Measurements from ENCODE around the gene ZNF185.
"Not testable (repeated sequence)": the region's sequence is repeated elsewhere in the genome, so short reads cannot be mapped to it uniquely, and the experiment has no call there.

ZNF185 gene

DNA sequence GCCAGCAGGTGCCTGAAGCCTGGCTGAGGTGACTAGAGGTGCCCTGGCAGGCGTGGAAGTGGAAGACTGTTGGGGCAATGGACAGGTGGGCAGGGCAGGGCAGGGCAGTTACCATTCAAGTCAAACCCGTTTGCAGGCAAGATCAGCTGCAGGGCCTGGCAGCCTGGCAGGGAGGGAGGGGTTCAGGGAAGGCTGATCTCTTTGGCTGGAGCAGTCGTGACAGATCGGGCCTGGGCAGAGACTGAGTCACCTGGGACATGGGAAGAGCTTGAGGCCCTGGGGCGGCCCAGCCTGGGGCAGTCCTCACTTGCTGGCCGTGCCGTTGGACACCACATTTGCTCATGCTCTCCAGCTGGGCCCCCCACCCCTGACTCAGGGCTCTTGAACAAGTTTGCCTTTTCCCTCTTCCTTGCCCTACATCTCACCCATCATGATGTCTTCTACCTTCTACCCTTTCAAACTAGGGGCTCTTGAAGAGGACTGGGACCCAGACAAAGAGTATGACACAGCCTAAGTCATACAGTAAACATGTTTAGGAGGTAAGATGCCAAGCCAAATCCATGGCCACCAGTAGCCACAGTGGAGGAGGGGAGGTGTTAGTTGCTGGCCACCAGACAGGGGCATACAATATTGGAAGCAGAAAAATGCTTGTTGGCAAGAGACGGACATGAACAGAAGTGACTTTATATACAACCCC lies 2.0 kb upstream of the ZNF185 start:
- DNase-seq, result no peak

DNA sequence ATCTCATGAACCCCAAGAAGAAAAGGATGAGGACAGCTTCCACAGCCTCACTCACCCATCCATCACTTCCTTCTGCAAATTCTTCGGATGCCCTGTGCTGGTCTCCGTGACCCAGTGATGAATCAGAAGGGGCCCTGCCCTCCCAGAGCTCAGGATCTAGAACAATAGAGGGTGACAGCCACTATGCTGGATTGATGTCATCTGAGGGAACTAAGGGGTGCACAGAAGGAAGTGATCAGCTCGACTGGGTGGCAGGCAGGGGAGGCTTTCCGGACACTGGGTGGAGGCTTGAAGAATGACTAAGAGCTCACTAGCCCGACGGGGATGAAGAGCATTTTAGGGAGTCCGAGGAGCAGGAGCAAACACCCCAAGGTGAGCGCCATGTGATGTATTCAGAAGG lies 1.4 kb upstream of the ZNF185 start:
- no peak for DNase-seq

DNA sequence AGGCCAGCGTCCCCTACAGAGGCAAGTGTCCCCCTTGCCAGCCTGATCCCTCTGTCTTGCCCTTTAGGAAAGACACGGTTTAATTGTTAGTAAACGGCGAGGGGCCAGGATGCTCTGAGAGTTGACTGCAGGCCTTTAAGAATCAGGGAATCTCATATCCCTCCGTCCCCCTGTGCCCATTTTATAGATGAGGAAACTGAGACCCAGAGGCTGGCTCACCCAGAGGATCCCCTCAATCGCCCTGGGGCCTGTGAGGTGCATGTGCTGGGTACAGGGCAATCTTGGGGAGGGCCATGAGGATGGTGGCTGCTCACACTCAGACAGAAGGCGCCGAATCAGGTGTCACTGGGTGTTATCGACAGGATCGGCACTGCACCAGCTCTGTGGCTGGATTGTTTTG lies 575 bp downstream of the ZNF185 start:
- no peak for DNase-seq

DNA sequence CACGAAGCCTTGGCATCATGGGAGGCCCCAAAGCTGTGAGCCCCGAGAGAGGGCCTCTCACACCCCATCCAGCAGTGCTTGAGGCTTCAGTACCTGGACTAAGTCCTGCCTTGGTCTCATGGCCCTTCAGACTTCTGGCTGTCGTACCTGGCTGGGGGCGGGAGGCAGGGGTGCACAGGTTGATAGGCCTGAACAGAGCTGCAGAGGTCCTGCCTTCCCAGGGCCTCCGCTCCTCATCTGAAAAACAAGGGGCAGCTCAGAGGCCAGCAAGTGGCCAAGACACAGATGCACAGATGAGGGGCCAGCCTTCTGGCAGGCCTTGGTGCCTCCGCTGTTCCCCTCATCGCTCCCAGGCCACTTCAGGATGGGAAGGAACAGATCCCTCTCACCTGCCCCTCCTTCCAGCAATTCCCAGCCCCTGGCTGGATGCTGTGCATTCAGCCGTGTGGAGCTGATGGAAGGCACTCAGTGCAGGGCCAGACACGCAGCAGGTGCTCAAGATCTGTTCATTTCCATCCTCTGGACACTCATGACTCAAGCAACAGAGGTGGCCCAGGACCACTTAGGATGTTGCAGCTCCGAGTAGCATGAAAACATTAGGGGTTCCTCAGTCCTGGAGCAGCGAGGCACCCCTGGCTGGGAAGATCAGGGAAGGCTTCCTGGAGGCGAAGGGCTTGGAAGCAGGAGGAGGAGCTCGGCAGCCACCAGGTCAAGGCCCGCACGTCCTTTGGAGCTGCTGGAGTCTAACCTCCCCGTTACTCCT lies 1.4 kb downstream of the ZNF185 start:
- DNase-seq, result no peak

DNA sequence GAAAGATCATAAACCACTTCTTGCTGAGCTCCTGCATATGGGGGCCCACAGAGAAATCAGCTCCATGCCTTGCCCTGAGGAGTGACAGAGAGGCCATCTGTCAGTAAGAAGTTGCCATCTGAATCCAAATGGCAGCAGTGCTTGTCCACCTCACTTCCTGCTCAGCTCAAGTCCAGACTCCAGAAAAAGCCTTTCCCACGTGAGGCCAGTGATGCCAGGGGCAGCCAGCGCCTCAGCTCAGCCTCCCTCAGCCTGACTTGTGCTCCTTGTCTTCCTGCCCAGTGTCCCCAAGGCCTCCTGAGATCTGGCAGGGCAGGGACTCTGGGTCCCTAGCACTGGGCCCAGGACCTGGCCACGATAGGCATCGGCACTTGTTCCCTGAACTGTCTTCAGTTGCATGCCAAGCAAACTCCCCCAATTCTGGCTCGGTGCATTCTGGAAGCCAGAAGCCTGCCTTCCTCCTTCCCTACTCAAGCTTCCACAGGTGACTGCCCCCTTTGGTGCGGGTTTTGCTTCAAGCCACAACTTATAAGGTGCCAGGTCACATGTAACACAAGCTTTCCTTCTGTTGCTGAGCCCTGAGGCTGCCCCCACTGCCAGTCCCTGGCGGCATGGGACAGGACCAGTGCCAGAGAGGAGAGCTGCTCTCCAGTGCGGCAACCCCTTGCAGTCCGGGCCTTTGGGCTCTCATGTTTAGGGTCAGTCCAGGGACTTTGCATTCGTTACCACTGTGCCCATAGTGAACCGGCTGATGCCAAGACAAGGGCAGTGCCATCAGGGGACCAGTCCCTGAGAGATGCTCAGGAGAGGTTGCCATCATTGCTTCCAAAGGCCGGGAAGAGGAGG lies 2.2 kb downstream of the ZNF185 start:
- DNase-seq, result no peak

DNA sequence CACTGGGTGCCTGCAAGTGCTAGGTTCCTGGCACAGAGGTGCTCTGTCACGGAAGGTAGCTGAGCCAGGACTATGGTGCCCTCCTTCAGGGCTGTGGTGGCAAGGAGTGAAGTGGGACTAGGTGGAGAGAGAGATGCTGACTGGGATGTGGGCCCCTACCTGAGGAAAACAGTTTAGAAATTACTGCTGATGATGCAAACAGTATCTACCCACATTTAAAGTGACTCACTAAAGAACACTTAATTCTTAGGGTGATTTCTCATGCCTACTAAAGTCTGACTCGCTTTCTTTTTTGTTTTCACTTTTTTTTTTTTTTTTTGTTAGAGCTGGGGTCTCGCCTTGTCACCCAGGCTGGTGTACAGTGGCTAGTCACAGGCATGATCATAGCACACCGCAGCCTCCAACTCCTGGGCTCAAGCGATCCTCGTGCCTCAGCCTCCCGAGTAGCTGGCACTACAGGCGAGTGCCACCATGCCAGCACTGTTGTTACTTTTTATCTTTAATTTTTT lies 3.1 kb downstream of the ZNF185 start:
- DNase-seq, result no peak

DNA sequence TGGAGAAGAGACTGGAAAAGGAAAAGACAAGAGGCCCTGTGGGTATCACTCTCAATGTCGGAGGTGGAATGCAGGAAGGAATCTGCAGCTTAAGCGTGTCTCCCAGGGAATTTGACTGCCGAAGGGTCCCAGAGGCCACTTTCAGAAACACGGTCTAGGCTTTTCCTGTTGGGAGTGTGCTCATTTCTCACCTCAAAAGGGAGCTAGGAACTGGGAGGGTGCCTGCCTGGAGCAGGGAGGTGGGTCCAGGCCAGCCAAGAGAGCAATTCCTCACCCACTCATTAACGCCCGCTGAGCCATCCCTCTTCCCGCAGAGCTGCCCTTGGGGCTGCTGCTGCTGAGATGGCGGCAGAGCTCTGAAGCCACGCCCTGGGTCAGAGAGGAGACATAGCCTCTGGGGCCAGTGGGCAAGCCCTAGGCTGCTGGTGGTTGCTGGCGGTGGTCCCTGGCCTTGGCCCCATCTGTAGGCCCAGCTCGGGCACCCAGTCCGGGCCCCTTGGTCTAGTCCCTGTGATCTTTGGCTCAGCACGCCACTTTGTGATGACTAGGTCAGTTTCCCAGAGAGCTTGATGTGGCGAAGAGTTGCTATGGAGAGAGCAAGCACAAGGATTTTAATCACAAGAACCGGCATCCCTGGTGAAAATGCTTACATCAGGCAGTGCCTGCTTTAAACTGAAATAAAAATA lies 4.1 kb downstream of the ZNF185 start:
- DNase-seq, result no peak

DNA sequence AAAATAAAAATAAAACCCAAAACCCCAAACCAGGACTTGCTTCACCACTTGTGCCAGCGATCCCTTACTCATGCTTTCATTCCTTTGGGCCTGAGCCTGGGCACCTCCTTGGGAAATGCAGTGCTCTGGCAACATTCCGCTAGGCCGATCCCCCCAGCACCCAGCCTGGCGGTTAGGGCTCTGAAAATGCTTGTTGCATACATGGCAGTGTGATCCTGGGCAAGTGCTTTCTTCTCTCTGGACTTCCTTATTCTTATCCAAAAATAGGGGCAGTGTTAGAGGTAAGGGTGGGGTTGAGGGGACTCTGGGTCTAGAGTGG lies 4.6 kb downstream of the ZNF185 start:
- DNase-seq, result no peak

DNA sequence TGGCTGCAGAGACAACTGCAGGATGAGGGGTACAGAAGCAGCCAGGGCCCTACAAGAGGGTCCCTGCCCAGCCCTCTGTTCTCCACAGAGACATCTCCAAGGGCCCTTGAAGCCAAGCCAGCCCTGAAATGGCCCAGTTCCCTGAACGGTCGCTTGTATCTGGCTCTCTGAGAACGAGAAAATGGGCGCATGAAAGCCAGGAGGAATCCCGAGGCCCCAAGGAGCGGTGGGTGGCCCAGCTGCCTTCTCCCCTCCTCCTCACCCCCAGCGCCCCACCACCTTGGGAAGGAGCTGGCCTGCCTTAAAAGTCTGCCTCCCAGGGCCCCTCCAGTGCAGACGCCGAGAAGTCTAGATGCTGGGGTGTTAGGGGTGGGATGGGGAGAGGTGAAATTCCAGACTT lies 5.7 kb downstream of the ZNF185 start:
- DNase-seq, result no peak

DNA sequence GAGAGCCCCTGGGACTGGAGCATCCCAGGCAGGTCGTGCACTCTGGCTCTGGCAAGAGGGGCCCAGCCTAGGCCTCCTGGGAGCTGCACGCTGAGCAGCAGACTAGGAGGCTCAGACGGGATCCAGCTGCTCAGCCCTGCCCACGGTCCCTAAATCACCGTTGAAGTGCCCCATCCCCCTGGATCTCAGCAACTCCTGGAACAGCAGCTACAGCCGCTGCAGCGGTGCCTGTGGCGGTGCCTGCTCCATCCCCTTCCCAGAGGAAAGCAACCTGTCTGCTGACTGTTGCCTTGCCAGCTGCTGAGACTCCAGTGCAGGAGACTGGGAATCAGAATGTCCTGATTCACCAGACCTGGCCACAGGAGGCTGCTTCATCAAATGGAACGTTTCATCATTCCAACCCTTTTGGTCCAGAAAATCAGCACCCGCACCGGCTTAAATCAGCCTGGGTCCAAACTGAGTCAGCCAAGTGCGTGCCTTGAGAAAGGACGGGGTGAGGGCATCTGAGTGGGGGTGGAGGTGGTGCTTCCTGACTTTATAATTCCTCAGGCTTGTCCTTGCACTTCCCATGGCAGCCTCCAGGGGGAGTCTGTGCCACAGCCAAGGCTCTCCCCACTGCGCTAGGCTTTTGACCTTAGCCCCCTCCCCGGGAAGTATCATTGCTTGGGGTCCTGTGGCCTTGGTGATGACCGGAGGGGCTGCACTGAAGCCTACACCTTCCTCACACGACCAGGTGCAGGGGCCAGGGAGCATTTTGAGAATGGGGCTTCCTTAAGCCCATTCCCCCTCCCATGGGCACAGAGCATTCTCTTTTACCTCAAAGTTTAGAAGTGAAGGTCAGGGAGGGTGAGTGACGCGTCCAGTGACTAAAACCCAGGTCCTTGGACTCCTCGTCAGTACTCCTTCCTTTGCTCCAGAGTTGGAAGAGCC lies 6.5 kb downstream of the ZNF185 start:
- peak in 1 of 2 donors; percentile 6 for DNase-seq

DNA sequence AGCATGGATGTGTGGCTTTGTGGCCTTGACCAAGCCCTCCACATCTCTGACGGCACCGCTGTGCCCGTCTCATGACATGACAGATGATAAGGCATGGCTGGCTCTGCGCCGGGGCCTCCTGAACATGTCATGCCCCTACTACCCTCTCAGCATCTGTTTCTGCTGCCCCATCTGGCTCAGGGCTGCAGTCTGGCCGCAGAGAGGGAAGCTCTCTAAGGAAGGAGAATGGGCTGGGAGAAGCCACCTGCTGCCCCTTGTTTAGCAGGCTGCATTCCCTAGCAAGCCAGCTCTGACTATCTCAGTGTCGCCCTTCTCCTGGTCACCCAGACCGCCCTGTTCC lies 7.2 kb downstream of the ZNF185 start:
- DNase-seq, result no peak

DNA sequence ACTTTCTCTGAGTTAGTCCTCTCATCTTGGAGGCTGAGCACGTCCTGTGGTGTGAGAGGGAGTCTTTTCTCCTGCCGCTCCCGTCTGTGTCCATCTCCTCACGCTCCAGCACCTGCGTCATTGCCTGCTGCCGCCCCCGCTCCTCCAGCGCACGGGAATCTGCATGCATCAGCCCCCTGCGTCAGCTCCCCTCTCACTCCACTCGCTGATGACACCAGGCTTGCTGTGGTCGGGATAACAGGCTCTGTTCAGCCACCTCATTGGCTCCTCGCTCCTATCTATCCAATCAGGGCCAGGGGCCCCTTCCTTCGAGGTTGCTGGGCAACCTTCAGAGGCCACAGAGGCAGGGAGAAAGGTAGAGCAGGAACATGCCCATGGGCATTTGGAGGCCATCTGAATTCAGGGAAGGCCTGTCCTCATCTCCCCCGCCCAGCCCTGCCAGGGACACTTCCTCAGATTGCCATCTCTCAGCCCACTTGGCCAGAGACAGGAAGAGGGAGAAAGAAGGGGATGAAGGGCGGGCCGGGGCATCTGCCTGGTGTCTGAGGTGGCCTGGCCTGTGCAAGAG lies 9.3 kb downstream of the ZNF185 start:
- peak in 1 of 2 donors; percentile 29 for DNase-seq

DNA sequence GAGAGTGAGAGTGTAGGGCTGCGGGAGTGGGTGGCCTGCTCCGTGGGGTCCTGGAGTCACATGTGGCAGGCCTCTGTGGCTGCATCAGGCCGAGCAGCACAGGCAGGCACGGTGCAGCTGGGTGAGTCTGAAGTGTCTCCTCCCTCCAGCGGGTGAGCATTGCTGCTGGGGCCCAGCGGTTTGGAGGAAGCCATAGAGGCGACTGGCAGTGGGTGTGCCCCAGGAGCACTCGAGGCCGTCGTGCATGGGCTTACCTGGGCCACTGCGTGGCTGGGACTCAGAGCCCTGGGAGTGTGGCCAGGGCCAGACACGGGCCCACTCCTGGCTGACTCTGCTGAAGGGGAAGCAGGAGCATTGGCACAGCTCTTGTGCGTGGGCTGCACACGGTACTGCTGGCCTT lies 10.6 kb downstream of the ZNF185 start:
- no peak for DNase-seq

DNA sequence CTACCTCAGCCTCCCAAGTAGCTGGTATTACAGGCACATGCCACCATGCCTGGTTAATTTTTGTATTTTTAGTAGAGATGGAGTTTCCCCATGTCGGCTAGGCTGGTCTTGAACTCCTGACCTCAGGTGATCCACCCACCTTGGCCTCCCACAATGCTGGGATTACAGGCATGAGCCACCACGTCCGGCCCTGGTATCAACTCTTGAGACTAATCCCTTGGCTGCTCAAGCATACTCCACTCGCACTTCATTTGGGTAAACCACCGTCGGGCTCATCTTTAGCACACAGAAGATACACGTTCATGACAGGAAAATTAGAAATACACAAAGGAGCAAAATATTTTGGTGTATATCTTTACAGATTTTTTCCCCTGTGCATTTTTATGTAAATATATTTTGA lies 12.2 kb downstream of the ZNF185 start:
- DNase-seq, result not testable (repeated sequence)

DNA sequence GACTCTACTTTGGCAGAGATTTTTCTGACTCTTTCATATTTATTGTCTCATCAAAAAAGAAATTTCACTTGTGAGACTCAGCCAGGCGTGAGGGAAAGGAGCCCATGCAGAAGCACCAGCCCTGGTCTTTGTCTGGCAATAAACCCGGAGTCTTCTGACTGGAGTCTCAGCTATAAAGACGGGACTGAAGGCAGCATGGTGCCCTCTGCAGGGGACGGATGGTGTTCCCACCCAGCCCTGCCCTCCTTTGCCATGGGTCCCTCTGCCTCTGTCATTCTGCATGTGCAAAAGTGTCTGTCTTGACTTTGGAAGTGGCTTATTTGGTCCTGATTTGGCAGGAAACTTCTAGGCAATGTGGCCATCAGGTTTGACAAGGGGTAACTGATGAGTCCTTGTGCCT lies 14.2 kb downstream of the ZNF185 start:
- DNase-seq, result no peak

DNA sequence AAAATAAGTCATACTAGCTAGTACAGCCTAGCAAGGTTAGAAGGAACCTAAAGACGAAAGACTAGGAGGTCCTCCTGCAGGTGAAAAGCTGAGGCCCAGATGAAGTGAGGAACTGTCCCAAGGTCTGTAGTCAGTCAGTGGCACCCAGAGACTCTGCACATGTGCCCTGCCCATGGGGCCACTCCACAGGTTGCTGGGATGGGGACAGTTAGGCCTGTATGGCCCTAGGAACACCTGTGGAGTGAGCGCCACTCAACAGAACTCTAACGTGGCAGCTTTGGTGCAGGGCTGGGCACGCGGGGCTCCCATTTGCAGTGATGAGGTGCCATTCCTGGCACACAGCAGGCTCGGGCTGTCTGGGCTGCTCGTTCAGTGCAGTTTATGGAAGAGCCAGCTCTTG lies 14.8 kb downstream of the ZNF185 start:
- no peak for DNase-seq

DNA sequence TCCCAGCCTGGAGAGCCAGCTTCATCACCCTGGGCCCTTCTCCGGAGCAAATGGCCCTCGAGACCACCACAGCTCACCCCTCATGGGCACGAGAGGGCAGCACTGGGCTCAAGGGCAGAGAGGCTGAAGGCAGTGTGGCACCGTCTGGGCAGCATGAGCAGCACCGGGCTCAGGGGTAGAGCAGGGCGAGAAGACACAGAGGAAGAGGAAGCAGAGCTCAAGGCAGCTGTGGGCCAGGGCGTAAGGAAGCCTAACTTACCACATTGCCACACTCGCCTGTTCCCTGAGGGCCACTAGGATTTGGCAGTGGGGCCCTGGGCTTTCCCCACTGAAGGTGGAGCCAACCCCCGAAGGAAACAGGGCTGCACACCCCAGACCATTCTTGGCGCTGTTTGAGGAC lies 15.5 kb downstream of the ZNF185 start:
- DNase-seq, result no peak

DNA sequence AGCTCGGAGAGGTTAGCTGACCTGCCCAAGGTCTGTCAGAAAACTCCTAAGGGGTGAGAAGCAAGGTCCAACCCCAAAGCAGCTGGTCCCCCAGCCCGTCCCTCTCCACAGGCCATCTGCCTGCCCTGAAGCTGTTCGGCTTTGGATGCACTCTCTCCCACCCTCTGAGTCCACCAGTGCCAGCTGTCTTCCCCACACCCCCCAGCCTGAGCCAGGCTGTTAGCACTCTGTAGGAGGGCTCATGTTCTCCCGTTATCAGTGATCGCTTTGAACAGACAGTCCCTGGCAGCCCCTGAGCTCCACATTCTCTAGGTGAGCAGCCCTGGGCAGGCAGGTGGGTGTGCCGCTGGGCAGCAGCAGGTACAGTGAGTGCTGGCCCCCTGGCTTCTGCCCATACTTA lies 16.0 kb downstream of the ZNF185 start:
- no peak for DNase-seq

DNA sequence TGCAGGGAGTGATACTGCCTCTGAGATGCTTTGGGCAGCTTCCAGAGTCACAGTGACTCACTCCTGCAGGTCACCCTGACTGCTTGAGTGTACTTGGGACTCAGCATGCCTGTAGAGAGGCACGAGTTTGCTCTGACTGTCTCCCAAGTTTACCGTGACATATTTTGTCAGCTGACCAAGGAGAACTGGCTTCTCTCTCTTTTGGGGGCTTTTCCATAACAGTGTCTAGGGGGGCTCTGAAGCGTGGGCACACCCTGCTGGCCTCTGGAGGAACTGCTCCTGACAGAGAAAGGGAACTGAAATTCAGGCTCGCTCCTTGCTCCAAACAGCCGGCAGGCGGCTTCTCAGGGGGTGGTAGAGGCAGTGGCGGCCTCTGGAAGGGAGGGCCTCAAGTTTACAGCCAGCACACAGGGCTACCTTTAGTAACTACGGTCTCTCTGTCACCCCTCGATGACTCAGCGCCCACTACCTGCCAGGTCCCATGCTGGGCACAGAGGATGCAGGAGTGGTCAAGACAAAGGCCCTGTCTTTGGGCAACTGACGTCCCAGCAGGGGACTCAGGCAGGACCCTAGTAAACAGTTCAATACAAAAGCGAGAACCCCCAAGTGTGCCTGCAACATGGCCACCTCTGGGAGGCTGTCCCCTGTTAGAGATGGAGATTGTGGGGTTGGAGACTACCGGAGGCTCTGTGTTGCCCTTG lies 17.8 kb downstream of the ZNF185 start:
- DNase-seq, result peak in 1 of 2 donors; percentile 1

DNA sequence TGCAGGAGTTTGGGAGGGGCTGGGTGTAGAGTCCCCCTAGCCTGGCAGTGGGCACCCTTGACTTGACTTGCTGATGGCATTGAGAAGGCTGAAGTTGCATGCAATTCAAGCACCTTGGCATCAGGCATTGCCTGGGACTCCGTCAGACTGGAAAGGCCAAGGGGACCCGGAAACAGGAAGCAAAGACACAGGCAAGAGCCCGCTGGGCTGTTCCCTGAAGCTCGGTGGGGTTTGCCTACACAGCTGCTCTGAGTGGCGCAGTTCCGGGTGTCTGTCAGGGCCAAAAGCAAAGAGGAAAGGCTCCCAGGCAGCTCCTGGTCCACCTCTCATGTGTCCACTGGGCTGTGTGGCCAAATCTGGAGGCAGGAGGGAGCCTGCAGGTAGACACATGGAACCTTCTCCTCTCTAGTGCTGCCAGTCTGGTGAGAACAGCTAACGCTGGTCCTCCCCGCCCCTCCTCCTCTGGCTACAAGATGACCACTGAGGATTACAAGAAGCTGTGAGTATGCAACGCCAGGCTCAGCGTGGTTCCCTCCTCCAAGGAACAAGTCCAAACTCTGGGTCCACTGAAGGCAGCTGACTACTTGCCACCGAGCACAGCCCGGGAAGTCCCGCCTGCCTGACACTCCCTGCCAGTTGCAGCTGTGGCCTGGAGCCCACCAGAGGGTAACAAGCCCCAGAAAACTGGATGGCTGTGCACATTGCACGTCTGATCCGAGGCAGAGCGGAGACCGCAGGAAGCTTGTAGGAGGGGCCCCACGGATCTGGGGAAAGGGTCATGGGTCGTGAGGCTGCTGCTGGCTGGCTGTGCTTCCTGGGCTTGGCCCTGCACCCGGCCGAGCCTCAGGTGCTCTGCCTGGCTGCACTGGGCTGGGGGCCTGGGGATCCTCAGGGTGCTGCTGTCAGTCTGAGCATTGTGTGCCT lies 20.1 kb downstream of the ZNF185 start:
- DNase-seq, result peak in 1 of 2 donors; percentile 18

Measured in hippocampal formation (tissue), 2 donors.